GM12865 (cell line): ENCODE results near the gene AHDC1.

Experiments used
- DNase-seq: peaks from one replicate; pipeline ENCODE4 v3.0.0; 2010; ENCODE audit warnings: low read depth
- H3K4me3 ChIP-seq: 2 replicates; pipeline ENCODE4 v1.5.1; 2011; ENCODE audit warnings: mild to moderate bottlenecking, low read depth, low read length, control low read depth
- TF ChIP-seq, protein P1 (sequence below): IDR thresholded peaks from 2 replicates; pipeline ENCODE4 v1.5.1; 2011; ENCODE audit warnings: low read length, control low read depth, low read depth, inconsistent platforms; ENCODE audit not compliant: insufficient read depth; ENCODE audit errors: missing control alignments

AHDC1 gene

DNA sequence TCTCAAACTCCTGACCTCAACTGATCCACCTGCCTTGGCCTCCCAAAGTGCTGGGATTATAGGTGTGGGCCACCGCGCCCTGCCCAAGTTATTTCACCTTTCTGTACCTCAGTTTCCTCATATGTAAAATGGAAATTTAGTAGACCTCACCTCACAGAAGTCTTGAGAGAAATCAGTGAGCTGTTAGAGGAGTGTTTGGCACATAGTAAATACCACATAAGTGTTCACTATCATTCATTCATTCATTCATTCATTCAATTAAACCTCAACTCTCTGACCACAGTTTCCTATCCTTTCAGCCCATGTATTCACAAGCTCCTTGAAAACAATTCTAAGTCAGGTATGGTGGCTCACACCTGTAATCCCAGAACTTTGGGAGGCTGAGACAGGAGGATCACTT is 34.9 kb upstream of the AHDC1 start:
- H3K4me3 ChIP-seq, result no peak overlapping the region
- no peak for DNase-seq
- TF ChIP-seq, protein P1, sequence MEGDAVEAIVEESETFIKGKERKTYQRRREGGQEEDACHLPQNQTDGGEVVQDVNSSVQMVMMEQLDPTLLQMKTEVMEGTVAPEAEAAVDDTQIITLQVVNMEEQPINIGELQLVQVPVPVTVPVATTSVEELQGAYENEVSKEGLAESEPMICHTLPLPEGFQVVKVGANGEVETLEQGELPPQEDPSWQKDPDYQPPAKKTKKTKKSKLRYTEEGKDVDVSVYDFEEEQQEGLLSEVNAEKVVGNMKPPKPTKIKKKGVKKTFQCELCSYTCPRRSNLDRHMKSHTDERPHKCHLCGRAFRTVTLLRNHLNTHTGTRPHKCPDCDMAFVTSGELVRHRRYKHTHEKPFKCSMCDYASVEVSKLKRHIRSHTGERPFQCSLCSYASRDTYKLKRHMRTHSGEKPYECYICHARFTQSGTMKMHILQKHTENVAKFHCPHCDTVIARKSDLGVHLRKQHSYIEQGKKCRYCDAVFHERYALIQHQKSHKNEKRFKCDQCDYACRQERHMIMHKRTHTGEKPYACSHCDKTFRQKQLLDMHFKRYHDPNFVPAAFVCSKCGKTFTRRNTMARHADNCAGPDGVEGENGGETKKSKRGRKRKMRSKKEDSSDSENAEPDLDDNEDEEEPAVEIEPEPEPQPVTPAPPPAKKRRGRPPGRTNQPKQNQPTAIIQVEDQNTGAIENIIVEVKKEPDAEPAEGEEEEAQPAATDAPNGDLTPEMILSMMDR, result no peak

DNA sequence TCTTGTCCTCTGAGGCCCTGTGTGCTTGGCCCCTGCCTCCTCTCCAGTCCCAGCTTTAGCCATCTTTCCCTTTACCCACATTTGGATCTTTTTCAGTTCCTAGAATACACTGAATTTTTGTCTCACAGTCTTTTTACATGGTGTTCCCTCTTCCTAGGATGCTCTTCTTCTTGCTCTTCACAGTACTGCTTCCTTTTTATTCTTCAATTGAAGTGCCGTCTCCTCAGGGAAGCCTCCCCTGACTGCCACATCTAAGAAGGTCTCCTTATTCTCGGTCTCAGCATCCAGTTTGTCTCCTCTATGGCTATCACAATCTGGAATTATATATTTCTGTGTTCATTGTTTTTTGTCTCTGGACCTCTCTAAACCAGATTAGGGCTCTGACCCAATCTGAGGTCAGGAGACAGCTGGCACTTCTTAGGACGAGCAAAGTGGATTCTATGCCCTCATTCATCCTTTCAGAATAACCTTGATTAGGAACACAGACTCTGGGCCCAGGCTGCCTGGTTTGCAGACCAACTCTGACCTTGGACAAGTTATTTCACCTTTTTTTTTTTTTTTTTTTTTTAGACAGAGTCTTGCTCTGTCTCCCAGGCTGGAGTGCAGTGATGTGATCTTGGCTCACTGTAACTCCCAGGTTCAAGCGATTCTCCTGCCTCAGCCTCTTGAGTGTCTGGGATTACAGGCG is 34.2 kb upstream of the AHDC1 start:
- DNase-seq, result no peak
- H3K4me3 ChIP-seq, result no peak overlapping the region
- TF ChIP-seq, protein P1, result no peak

DNA sequence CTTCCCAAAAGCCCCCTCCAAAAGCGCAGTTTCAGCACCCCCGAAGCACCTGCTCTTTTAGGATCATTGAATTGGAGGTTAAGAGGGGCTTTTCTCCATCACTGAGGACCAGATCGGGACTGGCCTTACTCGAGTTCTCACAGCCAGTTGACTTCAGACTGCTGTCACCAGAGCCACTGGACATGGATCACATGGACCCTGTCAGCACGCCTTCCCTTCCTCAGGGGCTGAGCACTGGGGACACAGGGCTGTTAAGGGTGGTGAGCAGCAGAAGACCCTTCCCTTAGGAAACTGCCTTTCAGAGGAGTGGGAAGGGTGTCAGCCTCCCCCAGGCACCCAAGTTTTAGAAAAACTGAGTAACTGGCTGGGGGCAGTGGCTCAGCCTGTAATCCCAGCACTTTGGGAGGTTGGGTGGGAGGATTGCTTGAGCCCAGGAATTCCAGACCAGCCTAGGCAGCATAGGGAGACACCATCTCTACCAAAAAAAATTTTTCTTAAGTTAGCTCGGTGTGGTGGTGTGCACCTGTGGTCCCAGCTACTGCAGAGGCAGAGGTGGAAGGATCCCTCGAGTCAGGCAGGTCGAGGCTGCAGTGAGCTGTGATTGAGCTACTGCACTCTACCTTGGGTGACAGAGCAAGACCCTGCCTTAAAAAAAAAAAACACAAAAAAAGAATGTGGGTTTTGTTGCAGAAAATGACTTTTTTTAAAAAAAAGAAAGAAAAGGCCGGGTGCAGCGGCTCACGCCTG is 31.6 kb upstream of the AHDC1 start:
- H3K4me3 ChIP-seq, result no peak overlapping the region
- TF ChIP-seq, protein P1, result no peak
- no peak for DNase-seq

DNA sequence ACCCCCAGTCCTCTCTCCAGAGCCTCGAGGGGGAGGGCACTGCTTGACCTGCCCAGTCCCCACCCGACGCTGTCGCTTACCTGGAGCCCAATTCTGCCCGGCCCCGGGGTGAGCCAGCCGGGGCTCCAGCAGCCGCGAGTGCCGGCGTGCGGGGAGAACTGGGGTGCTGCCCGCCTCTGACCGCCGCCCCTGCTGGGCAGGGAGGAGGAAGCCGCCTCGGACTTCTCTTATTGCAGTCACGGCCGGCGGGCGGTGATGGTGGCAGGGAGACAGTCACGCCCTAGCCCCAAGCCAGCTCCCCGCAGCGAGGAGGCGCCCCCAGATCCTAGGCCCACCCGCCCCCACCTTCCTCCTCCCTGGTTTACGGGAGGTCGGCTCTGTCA is 31.0 kb upstream of the AHDC1 start, which contains the start of gene FGR:
Gene FGR, minus strand, starts transcription at position 201 of the 383 bp plus-strand sequence. CDS start 11,269 bp downstream, outside the sequence.
- TF ChIP-seq, protein P1, result no peak
- DNase-seq, result no peak
- peak within 1 kb of the TSS; percentile 49 for H3K4me3 ChIP-seq

- peak; percentile 61 for DNase-seq
- TF ChIP-seq, protein P1, result no peak
- peak overlapping the region; percentile 49 for H3K4me3 ChIP-seq
Observed at GRCh38 chr1:27634177-27634984, 30.4 kb upstream of the AHDC1 start.

GRCh38 chr1:27633640-27634176 is 29.8 kb upstream of the AHDC1 start:
- peak overlapping the region; percentile 49 for H3K4me3 ChIP-seq
- DNase-seq, result no peak
- TF ChIP-seq, protein P1, result no peak
